OCI-LY7 (cell line): Measurements from ENCODE around the gene GPR183. TPM values are rescaled to one million over a fixed set of nuclear protein-coding genes. Genes with fewer than 3 reads are reported as not detected.
A peak's percentile ranks its signal among the peaks of the same experiment; 100 is the strongest.

ENCODE experiments used
- BruUV-seq: library from RNA; stranded (reverse); fragments of 400-500 nt; replicated peaks from 2 replicates; lab custom pipeline; 2021; lab: Mats Ljungman, UMichigan
- CTCF ChIA-PET: fragments of 300-600 bp; sonication (Branson Sonifier 250); formaldehyde crosslinking; loops from one replicate; lab custom pipeline; 2022; ENCODE audit warnings: antibody characterized with exemption; ENCODE audit not compliant: unreplicated experiment; lab: Charles Lee
- POLR2A ChIA-PET: fragments of 300-600 bp; sonication (Branson Sonifier 250); formaldehyde crosslinking; loops from one replicate; lab custom pipeline; 2022; ENCODE audit warnings: antibody characterized with exemption; lab: Charles Lee
- DNase-seq: peaks from one replicate; pipeline ENCODE4 v3.0.0-alpha.2; 2015; ENCODE audit warnings: low spot score
- H2AFZ ChIP-seq: fragments of 200-600 bp; sonication (generic), shearing (Covaris generic); 2 replicates; pipeline ENCODE4 v1.6.1; 2014; ENCODE audit warnings: mild to moderate bottlenecking, antibody characterized with exemption, low read length, moderate library complexity
- H3K27ac ChIP-seq: fragments of 200-600 bp; sonication (generic); 2 replicates; pipeline ENCODE4 v1.5.1; 2014; ENCODE audit warnings: mixed run types, low read depth, mild to moderate bottlenecking, moderate library complexity, low read length, inconsistent platforms; ENCODE audit not compliant: poor library complexity, severe bottlenecking
- H3K36me3 ChIP-seq: fragments of 200-600 bp; sonication (generic); 2 replicates; pipeline ENCODE4 v1.6.1; 2014; ENCODE audit warnings: mild to moderate bottlenecking, antibody characterized with exemption, low read length, moderate library complexity, mixed read lengths; ENCODE audit not compliant: insufficient read depth
- H3K4me1 ChIP-seq: fragments of 200-600 bp; sonication (generic); 2 replicates; pipeline ENCODE4 v1.5.1; 2014; ENCODE audit warnings: mild to moderate bottlenecking, low read length; ENCODE audit not compliant: insufficient read depth, poor library complexity, severe bottlenecking
- H3K4me2 ChIP-seq: fragments of 200-600 bp; sonication (generic); 2 replicates; pipeline ENCODE4 v1.6.1; 2014; ENCODE audit warnings: mild to moderate bottlenecking, low read length
- H3K4me3 ChIP-seq: fragments of 200-600 bp; sonication (generic); 2 replicates; pipeline ENCODE4 v1.5.1; 2014; ENCODE audit warnings: mild to moderate bottlenecking, low read depth, low read length; ENCODE audit not compliant: poor library complexity, severe bottlenecking
- H3K79me2 ChIP-seq: fragments of 200-600 bp; sonication (generic); 2 replicates; pipeline ENCODE4 v1.6.1; 2016; ENCODE audit warnings: low read depth, mild to moderate bottlenecking, low read length, moderate library complexity, mixed read lengths; ENCODE audit not compliant: insufficient read depth
- H3K9me2 ChIP-seq: fragments of 200-600 bp; sonication (generic); 2 replicates; pipeline ENCODE4 v1.6.1; 2016; ENCODE audit warnings: mild to moderate bottlenecking, low read length, mixed read lengths; ENCODE audit not compliant: insufficient read depth
- H3K9me3 ChIP-seq: fragments of 200-600 bp; sonication (generic); 2 replicates; pipeline ENCODE4 v1.6.1; 2014; ENCODE audit warnings: mild to moderate bottlenecking, mixed run types, low read length, mixed read lengths
- H4K20me1 ChIP-seq: fragments of 200-600 bp; sonication (generic); 2 replicates; pipeline ENCODE4 v1.6.1; 2014; ENCODE audit warnings: mild to moderate bottlenecking, antibody characterized with exemption, low read length, moderate library complexity, mixed read lengths; ENCODE audit not compliant: insufficient read depth
- EZH2phosphoT487 ChIP-seq: fragments of 200-600 bp; sonication (generic); IDR thresholded peaks from 2 replicates; pipeline ENCODE4 v1.6.1; 2018; ENCODE audit warnings: low read depth, borderline replicate concordance, mild to moderate bottlenecking, mixed run types, antibody characterized with exemption, low read length, moderate library complexity, mixed read lengths
- intact Hi-C: fragments of 100-400 bp; cut with micrococcal nuclease; formaldehyde crosslinking; loops from one replicate; pipeline ENCODE4 v1.10.0; 2022; ENCODE audit not compliant: unreplicated experiment
- total RNA-seq, 2 experiments: library from RNA; depleted of rRNA in 1 of 2; stranded (reverse); fragments of >200 nt in 1 of 2; shearing (Covaris generic) in 1 of 2; gene quantifications; 2 replicates each; pipeline ENCODE4 v1.2.3, GENCODE V29; 2014 to 2022
- TF ChIP-seq, protein P1 (sequence below): fragments of 200-600 bp; sonication (generic); conservative IDR thresholded peaks from 2 replicates; pipeline ENCODE4 v1.5.1; 2014; ENCODE audit warnings: mild to moderate bottlenecking, antibody characterized with exemption, low read length, moderate library complexity, mixed read lengths

GPR183 gene
- total RNA-seq, 2 experiments from 2014 or later = not detected

DNA sequence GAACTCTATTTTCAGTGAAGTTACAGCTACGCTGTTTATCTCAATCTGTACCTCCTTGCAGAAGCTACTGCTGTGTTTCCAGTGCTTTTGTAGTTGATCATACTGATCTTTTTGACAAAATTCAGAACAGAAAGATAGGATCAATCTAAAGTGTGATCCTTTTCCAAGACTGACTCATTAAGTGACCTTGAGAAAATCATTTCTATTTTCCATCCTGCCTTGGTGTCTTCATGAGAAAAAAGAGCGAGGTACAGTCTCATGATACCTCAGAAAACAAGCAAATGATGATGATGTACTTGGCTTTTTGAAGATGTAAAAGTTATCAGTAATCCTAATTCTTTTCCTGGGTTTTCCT is 46.0 kb upstream of the GPR183 start:
- Histone ChIP-seq H3K4me3 (no peak overlapping the region), H3K4me2 (peak overlapping the region; percentile 32; the same call in 1 of the 2 replicates), H3K4me1 (peaks cover 12% of the 10 kb centered on the region), H2AFZ (no peak overlapping the region), H3K9me3 (no peaks in the 10 kb centered on the region), H3K79me2 (no peaks in the 10 kb centered on the region), H3K36me3 (peaks cover 16% of the 10 kb centered on the region; the same call in 1 of the 2 replicates), H3K27ac (no peak overlapping the region), H4K20me1 (no peaks in the 10 kb centered on the region), H3K9me2 (no peaks in the 10 kb centered on the region)
- DNase-seq = no peak
- ChIA-PET POLR2A (no interaction called here), CTCF (no interaction called here)
- TF ChIP-seq EZH2phosphoT487 = no peak
- TF ChIP-seq, protein P1, sequence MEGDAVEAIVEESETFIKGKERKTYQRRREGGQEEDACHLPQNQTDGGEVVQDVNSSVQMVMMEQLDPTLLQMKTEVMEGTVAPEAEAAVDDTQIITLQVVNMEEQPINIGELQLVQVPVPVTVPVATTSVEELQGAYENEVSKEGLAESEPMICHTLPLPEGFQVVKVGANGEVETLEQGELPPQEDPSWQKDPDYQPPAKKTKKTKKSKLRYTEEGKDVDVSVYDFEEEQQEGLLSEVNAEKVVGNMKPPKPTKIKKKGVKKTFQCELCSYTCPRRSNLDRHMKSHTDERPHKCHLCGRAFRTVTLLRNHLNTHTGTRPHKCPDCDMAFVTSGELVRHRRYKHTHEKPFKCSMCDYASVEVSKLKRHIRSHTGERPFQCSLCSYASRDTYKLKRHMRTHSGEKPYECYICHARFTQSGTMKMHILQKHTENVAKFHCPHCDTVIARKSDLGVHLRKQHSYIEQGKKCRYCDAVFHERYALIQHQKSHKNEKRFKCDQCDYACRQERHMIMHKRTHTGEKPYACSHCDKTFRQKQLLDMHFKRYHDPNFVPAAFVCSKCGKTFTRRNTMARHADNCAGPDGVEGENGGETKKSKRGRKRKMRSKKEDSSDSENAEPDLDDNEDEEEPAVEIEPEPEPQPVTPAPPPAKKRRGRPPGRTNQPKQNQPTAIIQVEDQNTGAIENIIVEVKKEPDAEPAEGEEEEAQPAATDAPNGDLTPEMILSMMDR = no peak
- no TSS peak for BruUV-seq
- intact Hi-C loops = no loop called here

DNA sequence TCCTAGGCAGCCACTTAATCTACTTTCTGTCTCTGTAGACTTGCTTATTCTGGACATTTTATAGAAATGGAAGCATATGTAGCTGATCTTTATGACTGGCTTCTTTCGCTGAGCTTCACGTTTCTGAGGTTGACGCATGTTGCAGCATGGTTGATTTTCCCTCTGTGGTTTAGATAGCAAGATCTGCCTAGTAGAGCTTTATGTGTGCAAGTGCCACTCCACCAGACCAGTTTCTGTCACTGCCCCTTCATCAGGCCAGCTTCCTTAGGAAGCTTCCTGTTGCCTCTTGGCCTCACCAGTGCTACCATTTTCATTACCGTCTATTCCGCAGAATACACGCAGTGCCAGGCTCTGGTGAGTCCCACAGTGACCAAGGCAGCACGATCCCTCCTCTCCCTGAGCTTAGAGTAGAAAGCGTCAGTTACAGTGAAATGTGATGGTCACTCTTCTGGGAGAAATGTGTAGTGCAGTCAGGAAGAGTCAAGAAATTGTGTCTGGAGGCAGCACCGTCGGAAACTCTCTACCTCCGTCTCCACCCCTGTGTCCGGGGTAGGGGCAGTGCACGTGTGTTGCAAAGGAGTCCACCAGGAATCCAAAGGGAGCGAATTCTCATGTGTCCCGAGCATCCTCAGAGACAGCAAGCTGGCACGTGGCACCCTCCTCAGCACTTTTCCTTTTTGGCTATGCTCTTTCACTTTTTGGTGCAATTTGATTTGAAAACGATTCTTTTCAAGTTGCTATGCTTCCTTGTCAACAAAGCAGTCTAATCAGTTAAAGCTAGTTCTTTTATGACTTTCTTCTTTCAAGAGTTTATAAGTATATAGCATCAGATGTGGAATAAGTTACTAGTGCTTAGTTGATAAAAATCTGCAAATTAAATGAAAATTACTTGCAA is 45.4 kb upstream of the GPR183 start:
- Histone ChIP-seq H3K9me2 (no peaks in the 10 kb centered on the region), H3K4me3 (no peak overlapping the region), H3K4me1 (peaks cover 12% of the 10 kb centered on the region), H3K4me2 (peak overlapping the region; percentile 32; the same call in 1 of the 2 replicates), H3K36me3 (peaks cover 19% of the 10 kb centered on the region; the same call in 1 of the 2 replicates), H3K79me2 (no peaks in the 10 kb centered on the region), H2AFZ (no peak overlapping the region), H3K27ac (no peak overlapping the region), H3K9me3 (no peaks in the 10 kb centered on the region), H4K20me1 (no peaks in the 10 kb centered on the region)
- TF ChIP-seq EZH2phosphoT487 = no peak
- TF ChIP-seq, protein P1 = no peak
- POLR2A ChIA-PET = no interaction called here
- no peak for DNase-seq
- CTCF ChIA-PET = no interaction called here
- intact Hi-C loops = no loop called here
- BruUV-seq = no TSS peak

DNA sequence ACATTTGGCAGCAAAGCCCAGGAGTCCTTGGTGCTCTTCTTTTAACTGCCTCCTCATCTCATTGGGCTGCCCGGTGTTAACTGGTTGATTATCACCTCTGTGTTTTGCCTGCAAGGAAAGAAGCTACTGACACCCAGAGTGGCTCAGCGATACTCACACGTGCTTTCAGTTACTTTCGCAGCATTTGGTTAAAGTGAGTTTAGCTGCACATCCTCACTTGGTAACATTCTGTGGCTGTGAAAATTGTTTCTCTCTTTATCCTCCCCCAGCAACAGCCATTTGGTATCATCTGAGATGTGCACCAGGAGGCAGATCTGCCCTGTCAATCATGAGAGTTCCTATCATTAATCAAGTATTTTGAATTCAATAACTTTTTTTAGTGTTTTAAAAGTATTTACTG is 44.6 kb upstream of the GPR183 start:
- Histone ChIP-seq H3K9me3 (no peaks in the 10 kb centered on the region), H2AFZ (no peak overlapping the region), H3K79me2 (no peaks in the 10 kb centered on the region), H3K4me1 (peaks cover 12% of the 10 kb centered on the region), H4K20me1 (no peaks in the 10 kb centered on the region), H3K4me3 (no peak overlapping the region), H3K9me2 (no peaks in the 10 kb centered on the region), H3K27ac (no peak overlapping the region), H3K36me3 (peaks cover 13% of the 10 kb centered on the region; the same call in 1 of the 2 replicates), H3K4me2 (no peak overlapping the region; the same call in 1 of the 2 replicates)
- TF ChIP-seq EZH2phosphoT487 = no peak
- TF ChIP-seq, protein P1 = no peak
- no peak for DNase-seq
- ChIA-PET CTCF (no interaction called here), POLR2A (no interaction called here)
- intact Hi-C loops = no loop called here
- BruUV-seq = no TSS peak
